ENCODE results near the gene TMEM127. TPM values are rescaled to one million over a fixed set of nuclear protein-coding genes. Genes with fewer than 3 reads are reported as not detected.
"Not testable (repeated sequence)": the region's sequence is repeated elsewhere in the genome, so short reads cannot be mapped to it uniquely, and the experiment has no call there.

Gene TMEM127
- total RNA-seq, 1 donor from 2014 or later: 77.4 TPM

DNA sequence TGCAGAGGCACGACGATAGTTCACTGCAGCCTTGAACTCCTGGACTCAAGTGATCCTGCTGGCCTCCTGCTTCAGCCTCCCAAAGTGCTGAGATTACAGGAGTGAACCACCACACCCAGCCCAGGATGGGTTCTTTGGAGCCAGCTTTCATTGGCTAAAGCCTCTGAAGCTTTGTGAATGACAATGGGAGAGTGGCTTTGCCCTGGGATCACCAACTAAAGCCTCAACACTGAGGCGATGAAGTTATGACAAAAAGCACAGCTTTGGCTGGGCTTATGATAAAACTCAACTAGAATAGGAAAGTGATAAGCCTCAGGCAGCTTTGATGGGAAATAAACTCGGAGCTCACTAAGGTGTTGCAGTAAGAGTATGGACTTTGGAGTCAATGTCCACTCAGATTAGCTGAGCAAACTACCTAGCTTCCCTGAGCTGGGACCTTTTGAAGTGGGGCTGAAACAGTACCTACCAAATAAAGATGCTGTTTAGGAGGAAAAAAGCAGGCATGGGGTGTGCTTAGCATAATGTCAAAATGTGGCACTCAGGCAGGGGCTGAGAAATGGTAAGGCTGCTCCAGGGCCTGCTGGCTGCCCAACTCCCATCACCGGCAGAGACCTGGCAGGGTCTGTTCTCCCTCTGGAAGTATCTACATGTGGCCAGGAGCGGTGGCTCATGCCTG lies 4.3 kb downstream of the TMEM127 start:
- peaks cover 35% of the 10 kb centered on the region for H3K36me3 ChIP-seq
- H3K27ac ChIP-seq: peak overlapping the region; percentile 82
- DNase-seq: no peak
- H3K9me3 ChIP-seq: no peaks in the 10 kb centered on the region
- H3K27me3 ChIP-seq (ENCODE audit: low read depth): no peaks in the 10 kb centered on the region
- peaks cover 83% of the 10 kb centered on the region for H3K4me1 ChIP-seq
- intact Hi-C loops (cut with DNase I): no loop called here
- TF ChIP-seq, protein P1, sequence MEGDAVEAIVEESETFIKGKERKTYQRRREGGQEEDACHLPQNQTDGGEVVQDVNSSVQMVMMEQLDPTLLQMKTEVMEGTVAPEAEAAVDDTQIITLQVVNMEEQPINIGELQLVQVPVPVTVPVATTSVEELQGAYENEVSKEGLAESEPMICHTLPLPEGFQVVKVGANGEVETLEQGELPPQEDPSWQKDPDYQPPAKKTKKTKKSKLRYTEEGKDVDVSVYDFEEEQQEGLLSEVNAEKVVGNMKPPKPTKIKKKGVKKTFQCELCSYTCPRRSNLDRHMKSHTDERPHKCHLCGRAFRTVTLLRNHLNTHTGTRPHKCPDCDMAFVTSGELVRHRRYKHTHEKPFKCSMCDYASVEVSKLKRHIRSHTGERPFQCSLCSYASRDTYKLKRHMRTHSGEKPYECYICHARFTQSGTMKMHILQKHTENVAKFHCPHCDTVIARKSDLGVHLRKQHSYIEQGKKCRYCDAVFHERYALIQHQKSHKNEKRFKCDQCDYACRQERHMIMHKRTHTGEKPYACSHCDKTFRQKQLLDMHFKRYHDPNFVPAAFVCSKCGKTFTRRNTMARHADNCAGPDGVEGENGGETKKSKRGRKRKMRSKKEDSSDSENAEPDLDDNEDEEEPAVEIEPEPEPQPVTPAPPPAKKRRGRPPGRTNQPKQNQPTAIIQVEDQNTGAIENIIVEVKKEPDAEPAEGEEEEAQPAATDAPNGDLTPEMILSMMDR (IDR thresholded peaks at IDR 0.05): no peak
- no peak for ATAC-seq
- H3K4me3 ChIP-seq: no peak overlapping the region

DNA sequence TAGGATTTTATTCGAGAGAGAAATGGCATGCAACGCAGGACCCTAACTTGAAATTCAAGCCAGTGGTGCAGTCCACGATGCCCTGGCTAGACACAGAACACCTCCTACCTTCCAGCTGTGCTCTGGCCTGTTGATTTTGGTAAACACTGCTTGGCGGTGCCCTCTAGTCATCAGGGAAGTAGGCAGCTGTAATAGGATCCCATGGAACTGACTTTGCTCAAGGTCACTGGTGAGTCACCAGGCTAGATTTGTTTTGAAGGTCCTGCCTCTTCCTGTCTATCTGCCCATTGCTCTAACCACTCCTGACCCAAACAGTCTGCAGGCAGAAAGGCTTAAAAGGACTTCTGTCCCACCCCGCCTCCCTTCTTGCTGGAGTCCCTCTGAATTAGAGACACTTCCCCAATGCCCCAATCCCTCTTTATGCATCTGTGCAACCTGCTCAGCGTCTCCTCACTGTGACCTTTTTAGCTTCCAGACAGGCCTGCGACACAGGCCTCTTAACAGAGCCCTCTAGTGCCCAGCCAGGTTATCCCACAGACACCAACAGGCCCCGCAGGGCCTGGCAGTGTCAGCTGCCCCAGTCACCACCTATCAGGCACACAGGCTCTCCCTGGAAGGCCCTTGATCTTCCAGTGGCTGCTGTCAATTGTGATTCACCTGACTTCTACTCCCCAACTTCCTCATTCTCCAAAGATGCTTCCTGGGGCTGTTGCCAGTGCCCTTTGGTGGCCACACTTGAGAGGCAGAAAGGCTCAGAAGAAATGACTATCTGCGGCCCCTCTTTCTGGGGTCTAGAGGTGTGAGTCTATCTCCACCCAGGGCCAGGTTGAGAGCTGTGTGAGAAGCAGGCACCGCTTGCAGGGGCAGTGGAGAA lies 5.2 kb downstream of the TMEM127 start:
- H3K4me3 ChIP-seq: peak overlapping the region; percentile 13

DNA sequence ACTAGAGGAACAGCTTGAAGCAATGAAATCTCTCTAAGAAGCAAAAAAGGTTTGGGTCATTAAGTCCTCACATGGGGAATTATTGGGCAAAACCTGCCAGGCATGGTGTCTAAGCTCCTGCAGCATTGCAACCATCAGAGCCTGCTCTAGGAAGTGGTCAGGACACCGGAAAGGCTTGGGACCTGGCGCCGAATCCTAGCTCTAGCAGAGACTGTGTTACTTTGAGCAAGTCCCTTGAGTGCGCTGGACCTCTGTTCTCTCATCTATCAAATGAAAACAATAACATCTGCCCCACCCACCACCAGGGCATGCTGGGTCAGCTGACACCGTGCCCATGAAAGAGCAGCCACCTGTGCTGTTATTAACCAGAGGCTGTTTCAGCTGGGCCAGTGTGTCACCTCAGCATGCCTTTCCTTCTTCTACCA lies 6.3 kb downstream of the TMEM127 start:
- H3K9me3 ChIP-seq: no peaks in the 10 kb centered on the region
- ATAC-seq: peak; percentile 1 to 9
- intact Hi-C loops (cut with DNase I): no loop called here
- peaks cover 54% of the 10 kb centered on the region for H3K36me3 ChIP-seq
- H3K27ac ChIP-seq: peak overlapping the region; percentile 82
- DNase-seq: peak; percentile 53
- H3K4me1 ChIP-seq: peaks cover 96% of the 10 kb centered on the region
- no peak overlapping the region for H3K4me3 ChIP-seq
- H3K27me3 ChIP-seq (ENCODE audit: low read depth): no peaks in the 10 kb centered on the region
- TF ChIP-seq, protein P1 (IDR thresholded peaks at IDR 0.05): no peak

More for the DNA sequence above, 5.2 kb downstream of the TMEM127 start:
- Histone ChIP-seq H3K4me1 (peaks cover 91% of the 10 kb centered on the region), H3K9me3 (no peaks in the 10 kb centered on the region), H3K27ac (peak overlapping the region; percentile 82), H3K36me3 (peaks cover 43% of the 10 kb centered on the region), H3K27me3 (ENCODE audit: low read depth) (no peaks in the 10 kb centered on the region)
- DNase-seq (peak; percentile 69), ATAC-seq (peak; percentile 67 to 81)
- intact Hi-C loops (cut with DNase I): no loop called here
- TF ChIP-seq, protein P1 (IDR thresholded peaks at IDR 0.05): peak; percentile 45

DNA sequence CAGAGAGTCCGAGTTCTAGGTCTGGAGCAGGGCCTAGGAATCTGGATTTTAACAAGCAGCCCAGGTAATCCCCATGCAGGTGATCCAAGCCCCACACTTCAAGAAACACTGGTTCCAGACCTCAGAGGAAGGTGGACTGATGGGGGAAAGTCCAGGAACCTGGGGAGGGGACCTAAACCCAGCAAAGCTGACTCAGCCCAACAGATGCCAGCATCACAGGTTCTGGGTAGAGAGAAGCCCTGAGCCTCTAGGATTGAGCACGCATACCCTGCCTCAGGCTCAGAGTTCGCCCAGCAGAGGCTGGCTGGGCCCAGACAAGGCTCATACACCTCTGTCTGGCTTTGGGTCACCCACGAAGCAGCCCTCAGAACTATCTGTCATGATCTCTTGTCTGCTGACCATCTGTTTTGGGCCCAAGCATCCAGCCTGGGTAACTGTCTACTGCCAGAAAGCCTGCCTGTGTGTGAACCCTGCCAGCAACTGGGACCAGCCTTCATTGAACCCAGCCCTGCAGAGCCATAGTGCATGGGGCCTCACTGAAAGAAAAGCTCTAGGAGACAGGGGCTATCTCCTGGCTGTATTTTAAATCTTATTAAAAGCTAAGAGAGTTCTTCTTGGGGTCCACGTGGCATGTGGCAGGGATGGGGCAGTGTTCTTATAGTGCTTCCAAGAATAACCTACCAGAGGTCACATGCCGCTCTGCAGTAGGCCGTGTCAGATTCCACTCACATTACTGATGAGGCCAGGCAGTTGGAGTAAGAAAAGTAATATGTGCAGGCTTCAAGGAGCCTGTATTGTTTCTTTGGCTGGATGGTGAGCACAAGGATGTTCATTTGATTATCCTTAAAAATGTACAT lies 7.4 kb downstream of the TMEM127 start:
- no peak for ATAC-seq
- peaks cover 65% of the 10 kb centered on the region for H3K36me3 ChIP-seq
- H3K4me1 ChIP-seq: peaks cover 96% of the 10 kb centered on the region
- DNase-seq: no peak
- no peak overlapping the region for H3K4me3 ChIP-seq
- intact Hi-C loops (cut with DNase I): no loop called here
- TF ChIP-seq, protein P1 (IDR thresholded peaks at IDR 0.05): no peak
- H3K9me3 ChIP-seq: no peaks in the 10 kb centered on the region
- no peaks in the 10 kb centered on the region for H3K27me3 ChIP-seq (ENCODE audit: low read depth)
- H3K27ac ChIP-seq: peak overlapping the region; percentile 82

DNA sequence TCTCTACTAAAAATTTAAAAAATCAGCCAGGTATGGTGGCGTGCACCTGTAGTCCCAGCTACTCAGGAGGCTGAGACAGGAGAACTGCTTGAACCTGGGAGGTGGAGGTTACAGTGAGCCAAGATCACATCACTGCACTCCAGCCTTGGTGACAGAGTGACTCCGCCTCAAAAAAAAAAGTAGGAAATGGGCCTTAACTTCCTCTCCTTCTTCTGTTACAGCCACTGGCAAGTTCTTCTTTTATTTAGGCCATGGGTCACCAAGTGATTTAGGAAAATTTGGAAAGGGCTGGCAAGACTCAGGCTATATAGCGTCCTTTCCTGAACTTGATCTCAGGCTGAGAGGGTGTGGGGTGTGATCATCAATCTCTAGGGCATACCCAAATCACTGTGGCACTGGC lies 8.1 kb downstream of the TMEM127 start:
- intact Hi-C loops (cut with DNase I): not testable (repeated sequence)
- H3K36me3 ChIP-seq: peaks cover 70% of the 10 kb centered on the region
- ATAC-seq: peak; percentile 12 to 56

More for the DNA sequence above, 8.1 kb downstream of the TMEM127 start:
- H3K9me3 ChIP-seq; DNase-seq; H3K27me3 ChIP-seq (ENCODE audit: low read depth); H3K4me3 ChIP-seq: not testable (repeated sequence)
- Histone ChIP-seq H3K27ac (peak overlapping the region; percentile 82), H3K4me1 (peaks cover 97% of the 10 kb centered on the region)
